ENCODE results near the gene LRIT2. TPM values are rescaled to one million over a fixed set of nuclear protein-coding genes. Genes with fewer than 3 reads are reported as not detected.
A peak's percentile ranks its signal among the peaks of the same experiment; 100 is the strongest.

LRIT2 gene
- total RNA-seq, 1 experiment from 2014 or later: not detected

DNA sequence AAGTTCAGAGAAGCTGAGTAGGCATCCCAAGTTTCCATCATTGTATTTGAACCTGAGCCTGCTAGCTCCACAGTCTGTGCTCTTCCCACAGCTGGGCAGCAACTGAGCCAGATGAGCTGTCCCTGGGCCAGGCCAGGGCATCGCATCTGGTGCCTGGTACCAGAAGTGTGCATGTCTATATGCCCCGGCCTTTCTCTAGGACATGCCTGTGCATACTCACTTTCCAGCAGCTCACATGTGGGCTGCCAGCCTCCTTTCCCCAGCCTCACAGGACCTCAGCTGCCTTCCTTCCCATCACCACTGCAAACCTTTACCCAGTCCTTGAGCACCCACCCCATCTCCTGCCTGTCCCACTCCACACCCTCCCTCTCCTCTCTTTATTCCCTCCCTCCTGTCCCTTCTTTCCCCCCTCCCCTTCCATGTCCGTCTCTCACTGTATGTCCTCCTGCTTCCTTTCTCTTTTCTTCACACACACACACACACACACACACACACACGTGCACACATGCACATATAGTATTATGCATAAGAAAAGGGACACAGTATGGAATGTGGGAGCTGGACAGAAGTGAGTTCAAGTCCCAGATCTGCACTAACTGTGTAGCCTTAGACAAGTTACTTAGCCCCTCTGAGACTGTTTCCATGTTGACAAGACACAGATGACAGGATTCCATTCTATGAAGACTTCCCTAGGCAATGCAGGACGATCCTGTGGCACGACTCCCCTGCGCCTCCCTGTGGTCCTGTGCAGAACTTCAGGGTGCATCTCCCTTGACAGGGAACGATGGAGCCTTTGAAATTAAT, 20.1 kb downstream of the LRIT2 start:
- Histone ChIP-seq H3K4me2 (no peak overlapping the region), H3K9me2 (ENCODE audit: insufficient read depth) (no peaks in the 10 kb centered on the region), H3K27ac (no peak overlapping the region), H3K9me3 (ENCODE audit: insufficient read depth, low read depth) (no peaks in the 10 kb centered on the region), H4K20me1 (ENCODE audit: insufficient read depth) (no peaks in the 10 kb centered on the region), H3K4me3 (no peak overlapping the region), H3K27me3 (ENCODE audit: insufficient read depth, low read depth) (peaks cover 97% of the 10 kb centered on the region), H3F3A (ENCODE audit: insufficient read depth, low read depth) (no peaks in the 10 kb centered on the region), H2AFZ (no peak overlapping the region), H3K36me3 (ENCODE audit: low read depth) (no peaks in the 10 kb centered on the region), H3K79me2 (ENCODE audit: low read depth) (no peaks in the 10 kb centered on the region), H3K4me1 (replicated peaks; ENCODE audit: insufficient read depth) (no peaks in the 10 kb centered on the region)
- POLR2A ChIA-PET (ENCODE audit: unreplicated experiment): no interaction called here
- intact Hi-C loops (cut with micrococcal nuclease; ENCODE audit: unreplicated experiment): no loop called here
- TF ChIP-seq, protein P1, sequence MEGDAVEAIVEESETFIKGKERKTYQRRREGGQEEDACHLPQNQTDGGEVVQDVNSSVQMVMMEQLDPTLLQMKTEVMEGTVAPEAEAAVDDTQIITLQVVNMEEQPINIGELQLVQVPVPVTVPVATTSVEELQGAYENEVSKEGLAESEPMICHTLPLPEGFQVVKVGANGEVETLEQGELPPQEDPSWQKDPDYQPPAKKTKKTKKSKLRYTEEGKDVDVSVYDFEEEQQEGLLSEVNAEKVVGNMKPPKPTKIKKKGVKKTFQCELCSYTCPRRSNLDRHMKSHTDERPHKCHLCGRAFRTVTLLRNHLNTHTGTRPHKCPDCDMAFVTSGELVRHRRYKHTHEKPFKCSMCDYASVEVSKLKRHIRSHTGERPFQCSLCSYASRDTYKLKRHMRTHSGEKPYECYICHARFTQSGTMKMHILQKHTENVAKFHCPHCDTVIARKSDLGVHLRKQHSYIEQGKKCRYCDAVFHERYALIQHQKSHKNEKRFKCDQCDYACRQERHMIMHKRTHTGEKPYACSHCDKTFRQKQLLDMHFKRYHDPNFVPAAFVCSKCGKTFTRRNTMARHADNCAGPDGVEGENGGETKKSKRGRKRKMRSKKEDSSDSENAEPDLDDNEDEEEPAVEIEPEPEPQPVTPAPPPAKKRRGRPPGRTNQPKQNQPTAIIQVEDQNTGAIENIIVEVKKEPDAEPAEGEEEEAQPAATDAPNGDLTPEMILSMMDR (conservative IDR thresholded peaks at IDR 0.05): peak; percentile 90
- no peak for TF ChIP-seq EZH2 (IDR thresholded peaks at IDR 0.05; ENCODE audit: low read depth)
- DNase-seq: peak in 1 of 2 experiments; percentile 40
- BruUV-seq (replicated peaks): no TSS peak
- CTCF ChIA-PET: no interaction called here

DNA sequence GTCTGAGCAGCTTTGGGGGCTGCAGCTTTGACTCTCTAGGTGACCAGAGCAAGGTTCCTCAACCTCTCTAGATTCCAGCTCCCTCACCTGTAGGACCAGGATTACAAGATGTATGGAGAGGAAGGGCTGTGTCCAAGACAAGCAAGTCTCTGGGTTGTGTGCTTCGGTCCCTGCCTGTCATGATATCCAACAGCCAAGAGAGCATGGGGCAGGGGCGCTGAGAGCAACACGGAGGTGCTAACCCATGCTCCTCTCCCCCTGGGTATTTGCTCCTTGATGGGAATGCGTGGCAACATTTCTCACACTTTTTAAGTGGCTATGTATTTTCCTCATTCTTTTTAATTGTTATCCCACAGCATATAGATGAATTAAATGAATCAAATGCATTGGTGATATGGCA, 20.7 kb downstream of the LRIT2 start:
- no peak overlapping the region for H3K4me2 ChIP-seq
- peaks cover 97% of the 10 kb centered on the region for H3K27me3 ChIP-seq (ENCODE audit: insufficient read depth, low read depth)
- BruUV-seq (replicated peaks): no TSS peak
- H4K20me1 ChIP-seq (ENCODE audit: insufficient read depth): no peaks in the 10 kb centered on the region
- no peaks in the 10 kb centered on the region for H3K9me3 ChIP-seq (ENCODE audit: insufficient read depth, low read depth)
- POLR2A ChIA-PET (ENCODE audit: unreplicated experiment): no interaction called here
- TF ChIP-seq, protein P1 (conservative IDR thresholded peaks at IDR 0.05): no peak
- TF ChIP-seq EZH2 (IDR thresholded peaks at IDR 0.05; ENCODE audit: low read depth): no peak
- CTCF ChIA-PET: no interaction called here
- H3F3A ChIP-seq (ENCODE audit: insufficient read depth, low read depth): no peaks in the 10 kb centered on the region
- no peak for DNase-seq
- no peaks in the 10 kb centered on the region for H3K9me2 ChIP-seq (ENCODE audit: insufficient read depth)
- no peaks in the 10 kb centered on the region for H3K4me1 ChIP-seq (replicated peaks; ENCODE audit: insufficient read depth)
- no peak overlapping the region for H2AFZ ChIP-seq
- H3K27ac ChIP-seq: no peak overlapping the region
- H3K4me3 ChIP-seq: no peak overlapping the region
- H3K79me2 ChIP-seq (ENCODE audit: low read depth): no peaks in the 10 kb centered on the region
- H3K36me3 ChIP-seq (ENCODE audit: low read depth): no peaks in the 10 kb centered on the region
- intact Hi-C loops (cut with micrococcal nuclease; ENCODE audit: unreplicated experiment): no loop called here

DNA sequence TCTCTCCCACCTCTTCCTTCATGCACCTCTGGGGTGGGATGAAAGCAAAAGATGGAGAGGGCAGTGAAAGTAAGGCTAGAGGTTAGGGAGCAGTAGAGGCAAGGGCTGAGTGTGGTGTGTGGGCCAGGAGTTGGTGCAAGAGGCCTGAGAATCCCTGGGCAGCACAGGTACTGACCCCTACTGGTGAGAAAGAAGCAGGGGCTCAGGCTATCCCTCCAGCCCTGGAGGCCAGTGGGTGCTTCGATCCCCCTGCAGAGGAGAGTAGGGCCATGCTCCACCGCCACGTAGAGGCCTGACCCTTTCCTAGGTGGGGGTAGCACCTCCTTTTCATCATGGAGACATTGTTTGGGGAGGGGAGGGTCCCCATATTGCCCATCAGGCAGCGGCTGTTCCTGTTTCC, 21.2 kb downstream of the LRIT2 start:
- Histone ChIP-seq H3K36me3 (ENCODE audit: low read depth) (no peaks in the 10 kb centered on the region), H3K9me3 (ENCODE audit: insufficient read depth, low read depth) (no peaks in the 10 kb centered on the region), H3K27ac (no peak overlapping the region), H2AFZ (no peak overlapping the region), H3K9me2 (ENCODE audit: insufficient read depth) (no peaks in the 10 kb centered on the region), H3K4me2 (no peak overlapping the region), H3K79me2 (ENCODE audit: low read depth) (no peaks in the 10 kb centered on the region), H3F3A (ENCODE audit: insufficient read depth, low read depth) (no peaks in the 10 kb centered on the region), H3K27me3 (ENCODE audit: insufficient read depth, low read depth) (peaks cover 98% of the 10 kb centered on the region), H3K4me1 (replicated peaks; ENCODE audit: insufficient read depth) (no peaks in the 10 kb centered on the region), H3K4me3 (no peak overlapping the region), H4K20me1 (ENCODE audit: insufficient read depth) (no peaks in the 10 kb centered on the region)
- BruUV-seq (replicated peaks): no TSS peak
- CTCF ChIA-PET: no interaction called here
- intact Hi-C loops (cut with micrococcal nuclease; ENCODE audit: unreplicated experiment): no loop called here
- DNase-seq: no peak
- POLR2A ChIA-PET (ENCODE audit: unreplicated experiment): no interaction called here
- no peak for TF ChIP-seq EZH2 (IDR thresholded peaks at IDR 0.05; ENCODE audit: low read depth)
- TF ChIP-seq, protein P1 (conservative IDR thresholded peaks at IDR 0.05): peak; percentile 43; the same call in 1 of the 2 replicates

Measured in PC-9 (cell line).